ENCODE measurements around the gene NDST1.

Gene NDST1

DNA sequence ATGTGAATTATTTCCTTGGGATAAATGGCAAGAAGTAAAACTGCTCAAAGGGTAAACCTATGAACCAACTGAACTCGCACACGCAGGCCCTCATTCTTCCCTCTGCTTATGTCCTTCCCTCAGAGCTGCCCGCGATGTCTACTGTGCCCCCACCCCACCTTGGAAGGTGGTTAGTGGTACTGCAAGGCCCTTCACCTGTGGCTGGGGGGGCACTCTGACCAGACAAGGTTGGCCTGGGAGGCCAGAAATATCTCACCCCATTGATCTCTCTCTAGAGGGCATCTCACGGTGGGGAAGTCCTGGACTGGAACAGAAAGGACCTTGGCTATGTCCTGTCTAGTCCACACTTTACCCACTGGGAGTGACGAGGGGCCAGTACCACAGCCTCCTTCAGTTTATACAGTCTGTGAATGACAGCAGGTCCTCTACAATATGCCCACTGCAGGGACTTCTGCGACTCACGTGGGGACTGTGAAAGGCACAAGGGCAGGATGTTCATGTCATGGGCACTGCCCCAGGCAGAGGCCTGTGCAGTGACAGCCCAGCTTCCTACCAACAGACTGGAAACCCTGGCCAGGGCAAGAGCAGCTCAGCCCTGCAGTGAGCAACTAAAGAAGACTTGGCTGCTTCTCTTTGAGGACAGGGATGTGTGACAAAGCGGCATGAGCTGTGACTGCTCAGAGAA, 75.8 kb downstream of the NDST1 start:
- DNase-seq (no peak), ATAC-seq (ENCODE audit: insufficient read depth, low read depth) (no peak)
- no peak overlapping the region for H3K27ac ChIP-seq (ENCODE audit: low read length)
- no peaks in the 10 kb centered on the region for H4K20me1 ChIP-seq (ENCODE audit: insufficient read depth, low read length)
- no peak overlapping the region for H3K9ac ChIP-seq (ENCODE audit: low read depth, low read length)
- H3K27me3 ChIP-seq (ENCODE audit: insufficient read depth, low read length, poor library complexity) = no peaks in the 10 kb centered on the region
- H3K4me1 ChIP-seq (ENCODE audit: insufficient read depth, low read length) = no peaks in the 10 kb centered on the region
- TF ChIP-seq, protein P1, sequence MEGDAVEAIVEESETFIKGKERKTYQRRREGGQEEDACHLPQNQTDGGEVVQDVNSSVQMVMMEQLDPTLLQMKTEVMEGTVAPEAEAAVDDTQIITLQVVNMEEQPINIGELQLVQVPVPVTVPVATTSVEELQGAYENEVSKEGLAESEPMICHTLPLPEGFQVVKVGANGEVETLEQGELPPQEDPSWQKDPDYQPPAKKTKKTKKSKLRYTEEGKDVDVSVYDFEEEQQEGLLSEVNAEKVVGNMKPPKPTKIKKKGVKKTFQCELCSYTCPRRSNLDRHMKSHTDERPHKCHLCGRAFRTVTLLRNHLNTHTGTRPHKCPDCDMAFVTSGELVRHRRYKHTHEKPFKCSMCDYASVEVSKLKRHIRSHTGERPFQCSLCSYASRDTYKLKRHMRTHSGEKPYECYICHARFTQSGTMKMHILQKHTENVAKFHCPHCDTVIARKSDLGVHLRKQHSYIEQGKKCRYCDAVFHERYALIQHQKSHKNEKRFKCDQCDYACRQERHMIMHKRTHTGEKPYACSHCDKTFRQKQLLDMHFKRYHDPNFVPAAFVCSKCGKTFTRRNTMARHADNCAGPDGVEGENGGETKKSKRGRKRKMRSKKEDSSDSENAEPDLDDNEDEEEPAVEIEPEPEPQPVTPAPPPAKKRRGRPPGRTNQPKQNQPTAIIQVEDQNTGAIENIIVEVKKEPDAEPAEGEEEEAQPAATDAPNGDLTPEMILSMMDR (IDR thresholded peaks at IDR 0.05; ENCODE audit: borderline replicate concordance, extremely low read depth, low read length, poor library complexity, severe bottlenecking) = no peak
- no peak for TF ChIP-seq EZH2 (IDR thresholded peaks at IDR 0.05; ENCODE audit: borderline replicate concordance, low read depth, low read length, severe bottlenecking)
- H2AFZ ChIP-seq (ENCODE audit: low read depth, low read length) = no peak overlapping the region
- no peak overlapping the region for H3K4me2 ChIP-seq (ENCODE audit: insufficient read depth, low read length)
- H3K36me3 ChIP-seq (ENCODE audit: insufficient read depth, low read length) = no peaks in the 10 kb centered on the region
- H3K79me2 ChIP-seq (ENCODE audit: insufficient read depth, low read length) = no peaks in the 10 kb centered on the region
- no peak overlapping the region for H3K4me3 ChIP-seq (ENCODE audit: low read depth in 1 of 2, low read length in 2 of 2)
- no peaks in the 10 kb centered on the region for H3K9me3 ChIP-seq (ENCODE audit: insufficient read depth, low read length, severe bottlenecking)

DNA sequence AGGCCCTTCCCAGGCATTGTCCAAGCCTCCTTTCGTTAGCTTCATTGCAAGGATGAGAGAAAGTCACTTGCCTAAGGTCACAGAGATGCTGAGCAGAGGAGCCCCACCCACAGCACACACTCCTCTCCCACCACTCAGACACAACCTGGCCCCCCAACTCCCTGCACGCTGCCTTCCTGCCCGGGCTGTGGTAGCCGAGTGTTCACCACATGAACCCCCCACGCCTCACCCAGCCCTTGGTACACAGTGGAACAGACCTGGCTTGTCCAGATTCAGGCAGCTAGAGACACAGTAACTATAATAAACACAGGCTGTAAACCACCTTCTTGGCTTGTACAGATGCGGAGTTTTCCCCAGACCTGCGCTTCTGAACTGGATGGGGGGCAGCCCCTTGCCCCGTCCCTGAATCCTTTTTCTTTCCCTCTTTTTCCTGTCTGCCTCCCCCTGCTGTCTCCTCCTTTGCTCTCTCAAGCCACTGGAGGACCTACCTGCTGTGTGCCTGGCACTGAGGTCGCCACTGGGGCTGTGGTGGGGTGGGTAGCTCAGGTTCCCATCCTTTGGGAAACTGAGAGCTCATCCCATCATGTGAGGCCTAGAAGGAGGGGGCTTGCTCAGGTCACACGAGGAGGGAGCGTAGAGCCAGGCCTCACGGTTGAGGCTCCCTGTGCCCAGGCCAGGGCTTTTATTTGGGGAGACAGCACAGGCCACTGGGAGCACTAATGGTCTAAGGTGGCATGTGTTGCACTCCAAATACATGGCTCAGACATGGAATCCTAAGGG, 76.8 kb downstream of the NDST1 start:
- TF ChIP-seq EZH2 (IDR thresholded peaks at IDR 0.05; ENCODE audit: borderline replicate concordance, low read depth, low read length, severe bottlenecking) = no peak
- TF ChIP-seq, protein P1 (IDR thresholded peaks at IDR 0.05; ENCODE audit: borderline replicate concordance, extremely low read depth, low read length, poor library complexity, severe bottlenecking) = no peak
- no peaks in the 10 kb centered on the region for H3K27me3 ChIP-seq (ENCODE audit: insufficient read depth, low read length, poor library complexity)
- H4K20me1 ChIP-seq (ENCODE audit: insufficient read depth, low read length) = no peaks in the 10 kb centered on the region
- H3K4me2 ChIP-seq (ENCODE audit: insufficient read depth, low read length) = no peak overlapping the region
- DNase-seq = no peak
- no peak for ATAC-seq (ENCODE audit: insufficient read depth, low read depth)
- no peak overlapping the region for H3K4me3 ChIP-seq (ENCODE audit: low read depth in 1 of 2, low read length in 2 of 2)
- no peak overlapping the region for H3K9ac ChIP-seq (ENCODE audit: low read depth, low read length)
- no peak overlapping the region for H3K27ac ChIP-seq (ENCODE audit: low read length)
- H3K36me3 ChIP-seq (ENCODE audit: insufficient read depth, low read length) = no peaks in the 10 kb centered on the region
- no peaks in the 10 kb centered on the region for H3K4me1 ChIP-seq (ENCODE audit: insufficient read depth, low read length)
- no peak overlapping the region for H2AFZ ChIP-seq (ENCODE audit: low read depth, low read length)
- no peaks in the 10 kb centered on the region for H3K79me2 ChIP-seq (ENCODE audit: insufficient read depth, low read length)
- H3K9me3 ChIP-seq (ENCODE audit: insufficient read depth, low read length, severe bottlenecking) = no peaks in the 10 kb centered on the region

DNA sequence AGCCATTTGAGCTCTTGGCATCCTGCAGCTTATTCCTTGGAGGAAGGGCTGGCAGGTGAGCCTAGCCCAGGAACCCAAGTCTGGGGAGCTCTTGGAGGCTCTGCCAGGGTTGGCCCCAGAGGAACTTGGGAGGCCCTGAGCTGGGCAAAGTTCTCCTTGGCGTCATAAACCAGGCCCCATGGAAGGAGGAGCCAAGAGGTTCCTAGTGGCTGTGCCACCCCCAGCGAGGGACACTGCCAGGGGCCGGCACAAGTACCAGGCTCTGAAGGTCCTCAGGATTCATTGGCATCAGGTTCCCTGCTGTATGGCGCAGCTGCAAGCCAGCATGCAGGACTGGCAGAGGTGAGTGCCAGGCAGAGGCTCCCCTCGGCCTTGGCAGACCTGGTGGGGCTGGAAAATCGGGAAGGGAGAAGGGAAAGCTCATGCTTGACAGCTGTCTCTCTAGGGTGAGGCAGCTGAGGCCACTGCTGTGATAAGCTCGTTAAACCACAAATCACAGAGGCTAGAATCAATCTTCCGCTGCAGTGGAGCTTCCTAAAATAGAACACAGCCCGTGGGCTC, 77.9 kb downstream of the NDST1 start:
- ATAC-seq (ENCODE audit: insufficient read depth, low read depth) (no peak), DNase-seq (no peak)
- no peaks in the 10 kb centered on the region for H3K36me3 ChIP-seq (ENCODE audit: insufficient read depth, low read length)
- H3K27me3 ChIP-seq (ENCODE audit: insufficient read depth, low read length, poor library complexity) = peaks cover 5% of the 10 kb centered on the region
- no peak overlapping the region for H3K4me3 ChIP-seq (ENCODE audit: low read depth in 1 of 2, low read length in 2 of 2)
- H4K20me1 ChIP-seq (ENCODE audit: insufficient read depth, low read length) = no peaks in the 10 kb centered on the region
- no peak overlapping the region for H3K4me2 ChIP-seq (ENCODE audit: insufficient read depth, low read length)
- H3K9ac ChIP-seq (ENCODE audit: low read depth, low read length) = no peak overlapping the region
- no peaks in the 10 kb centered on the region for H3K4me1 ChIP-seq (ENCODE audit: insufficient read depth, low read length)
- no peaks in the 10 kb centered on the region for H3K79me2 ChIP-seq (ENCODE audit: insufficient read depth, low read length)
- TF ChIP-seq EZH2 (IDR thresholded peaks at IDR 0.05; ENCODE audit: borderline replicate concordance, low read depth, low read length, severe bottlenecking) = no peak
- TF ChIP-seq, protein P1 (IDR thresholded peaks at IDR 0.05; ENCODE audit: borderline replicate concordance, extremely low read depth, low read length, poor library complexity, severe bottlenecking) = no peak
- no peaks in the 10 kb centered on the region for H3K9me3 ChIP-seq (ENCODE audit: insufficient read depth, low read length, severe bottlenecking)
- no peak overlapping the region for H2AFZ ChIP-seq (ENCODE audit: low read depth, low read length)
- no peak overlapping the region for H3K27ac ChIP-seq (ENCODE audit: low read length)
